ENCODE data around the gene ZP1.

DNA sequence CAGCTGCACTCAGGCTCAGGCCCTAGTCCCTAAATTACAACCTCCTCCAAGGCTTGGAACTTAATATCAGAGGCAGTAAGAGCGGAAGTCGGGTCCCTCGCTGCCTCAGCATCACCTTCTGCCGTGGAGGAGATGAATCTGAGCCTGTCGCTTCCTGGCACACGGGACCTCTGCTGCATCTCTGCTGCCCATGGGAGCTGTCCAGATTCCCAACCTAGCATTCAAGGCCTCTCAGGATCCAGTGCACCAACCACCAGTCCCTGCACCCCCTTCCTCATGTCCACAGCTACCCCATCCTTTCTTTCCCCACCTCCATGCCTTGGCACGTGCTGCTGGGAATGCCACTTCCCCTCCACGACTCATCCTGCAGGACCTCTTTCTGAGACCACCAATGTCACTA is 9.1 kb upstream of the ZP1 start:
- TF ChIP-seq, protein P1, sequence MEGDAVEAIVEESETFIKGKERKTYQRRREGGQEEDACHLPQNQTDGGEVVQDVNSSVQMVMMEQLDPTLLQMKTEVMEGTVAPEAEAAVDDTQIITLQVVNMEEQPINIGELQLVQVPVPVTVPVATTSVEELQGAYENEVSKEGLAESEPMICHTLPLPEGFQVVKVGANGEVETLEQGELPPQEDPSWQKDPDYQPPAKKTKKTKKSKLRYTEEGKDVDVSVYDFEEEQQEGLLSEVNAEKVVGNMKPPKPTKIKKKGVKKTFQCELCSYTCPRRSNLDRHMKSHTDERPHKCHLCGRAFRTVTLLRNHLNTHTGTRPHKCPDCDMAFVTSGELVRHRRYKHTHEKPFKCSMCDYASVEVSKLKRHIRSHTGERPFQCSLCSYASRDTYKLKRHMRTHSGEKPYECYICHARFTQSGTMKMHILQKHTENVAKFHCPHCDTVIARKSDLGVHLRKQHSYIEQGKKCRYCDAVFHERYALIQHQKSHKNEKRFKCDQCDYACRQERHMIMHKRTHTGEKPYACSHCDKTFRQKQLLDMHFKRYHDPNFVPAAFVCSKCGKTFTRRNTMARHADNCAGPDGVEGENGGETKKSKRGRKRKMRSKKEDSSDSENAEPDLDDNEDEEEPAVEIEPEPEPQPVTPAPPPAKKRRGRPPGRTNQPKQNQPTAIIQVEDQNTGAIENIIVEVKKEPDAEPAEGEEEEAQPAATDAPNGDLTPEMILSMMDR (conservative IDR thresholded peaks at IDR 0.05; ENCODE audit: low read length), result no peak
- TF ChIP-seq EZH2phosphoT487 (IDR thresholded peaks at IDR 0.05; ENCODE audit: borderline replicate concordance), result no peak
